Activated CD4-positive, alpha-beta T cell treated with anti-CD3 and anti-CD28 coated beads, Interleukin-2, amount 10 ng/mL, durations not matched to agents 24 days and 14 days (primary cell): ENCODE measurements around the gene MTHFS. TPM values are rescaled to one million over a fixed set of nuclear protein-coding genes. Genes with fewer than 3 reads are reported as not detected.
A peak's percentile ranks its signal among the peaks of the same experiment; 100 is the strongest.

Source experiments
- DNase-seq: peaks from one replicate; pipeline ENCODE4 v3.0.0; 2022
- H3K27ac Mint-ChIP-seq: one replicate; pipeline ENCODE4 v1.8.0; 2022; ENCODE audit warnings: mild to moderate bottlenecking, mixed read lengths
- H3K27me3 Mint-ChIP-seq: one replicate; pipeline ENCODE4 v1.8.0; 2022; ENCODE audit warnings: mixed read lengths
- H3K36me3 Mint-ChIP-seq: one replicate; pipeline ENCODE4 v1.8.0; 2022; ENCODE audit warnings: low read depth, mild to moderate bottlenecking, mixed read lengths
- H3K4me1 Mint-ChIP-seq: one replicate; pipeline ENCODE4 v1.8.0; 2021; ENCODE audit warnings: mixed read lengths
- H3K4me3 Mint-ChIP-seq: one replicate; pipeline ENCODE4 v1.8.0; 2022; ENCODE audit warnings: mild to moderate bottlenecking, moderate library complexity, mixed read lengths
- H3K9me3 Mint-ChIP-seq: one replicate; pipeline ENCODE4 v1.8.0; 2021; ENCODE audit warnings: mixed read lengths
- intact Hi-C: fragments of 100-400 bp; cut with micrococcal nuclease; formaldehyde crosslinking; loops from one replicate; pipeline ENCODE4 v1.15.1; 2023
- total RNA-seq: library from RNA; stranded (reverse); gene quantifications from 2 replicates; pipeline ENCODE4 v1.2.3, GENCODE V29; 2022

MTHFS gene
- total RNA-seq, 1 donor from 2014 or later, result 34.5 TPM

- no peak for DNase-seq
- Mint-ChIP-seq H3K27ac (no peak overlapping the region), H3K36me3 (peaks cover 81% of the 10 kb centered on the region), H3K9me3 (peaks cover 7% of the 10 kb centered on the region), H3K4me1 (peaks cover 12% of the 10 kb centered on the region), H3K27me3 (no peaks in the 10 kb centered on the region), H3K4me3 (no peak overlapping the region)
- intact Hi-C loops, result loop anchor here (10.0 kb wide), 1 partner anchor 57 kb away; no protein-coding TSS in a partner anchor
Observed at GRCh38 chr15:79881668-79882067, 15.1 kb downstream of the MTHFS start.

GRCh38 chr15:79881254-79881653, 15.6 kb downstream of the MTHFS start:
- Mint-ChIP-seq H3K27ac (no peak overlapping the region), H3K36me3 (peaks cover 83% of the 10 kb centered on the region), H3K4me1 (peaks cover 12% of the 10 kb centered on the region), H3K9me3 (peaks cover 7% of the 10 kb centered on the region), H3K27me3 (no peaks in the 10 kb centered on the region), H3K4me3 (no peak overlapping the region)
- DNase-seq, result no peak
- intact Hi-C loops, result loop anchor here (10.0 kb wide), 1 partner anchor 56 kb away; no protein-coding TSS in a partner anchor

- Mint-ChIP-seq H3K27me3 (no peaks in the 10 kb centered on the region), H3K36me3 (peaks cover 90% of the 10 kb centered on the region)
- intact Hi-C loops, result no loop called here
Observed at GRCh38 chr15:79878078-79878705, 18.6 kb downstream of the MTHFS start.

GRCh38 chr15:79875213-79875612, 21.6 kb downstream of the MTHFS start:
- Mint-ChIP-seq H3K27ac (no peak overlapping the region), H3K36me3 (peaks cover 88% of the 10 kb centered on the region), H3K9me3 (peaks cover 24% of the 10 kb centered on the region), H3K4me3 (no peak overlapping the region), H3K4me1 (peaks cover 13% of the 10 kb centered on the region), H3K27me3 (no peaks in the 10 kb centered on the region)
- no peak for DNase-seq
- intact Hi-C loops, result no loop called here

More at GRCh38 chr15:79878078-79878705, 18.6 kb downstream of the MTHFS start:
- peaks cover 6% of the 10 kb centered on the region for H3K4me1 Mint-ChIP-seq
- peaks cover 18% of the 10 kb centered on the region for H3K9me3 Mint-ChIP-seq
- no peak for DNase-seq
- no peak overlapping the region for H3K27ac Mint-ChIP-seq
- H3K4me3 Mint-ChIP-seq, result no peak overlapping the region

DNA sequence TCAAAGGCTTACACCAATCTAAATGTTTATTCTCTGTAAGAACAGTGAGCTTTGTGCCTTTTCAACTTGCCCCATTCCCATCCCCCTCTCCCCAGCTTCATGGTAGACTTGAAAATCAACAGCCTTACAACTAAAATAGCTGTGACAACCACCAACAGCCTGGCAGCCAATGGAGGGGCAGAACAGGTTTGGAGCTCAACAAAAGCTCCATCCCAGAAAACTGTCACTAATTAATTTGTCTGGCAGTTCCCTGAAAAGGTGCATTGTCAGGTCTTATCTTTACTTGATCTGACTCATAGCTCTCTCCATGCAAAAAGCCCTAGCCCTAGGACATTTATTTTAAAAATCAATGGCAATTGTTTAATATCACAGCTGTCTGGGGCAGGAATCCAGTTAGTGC, 22.6 kb downstream of the MTHFS start:
- Mint-ChIP-seq H3K4me3 (no peak overlapping the region), H3K27me3 (no peaks in the 10 kb centered on the region), H3K9me3 (peaks cover 24% of the 10 kb centered on the region), H3K36me3 (peaks cover 82% of the 10 kb centered on the region), H3K4me1 (peaks cover 13% of the 10 kb centered on the region), H3K27ac (no peak overlapping the region)
- no peak for DNase-seq
- intact Hi-C loops, result no loop called here

DNA sequence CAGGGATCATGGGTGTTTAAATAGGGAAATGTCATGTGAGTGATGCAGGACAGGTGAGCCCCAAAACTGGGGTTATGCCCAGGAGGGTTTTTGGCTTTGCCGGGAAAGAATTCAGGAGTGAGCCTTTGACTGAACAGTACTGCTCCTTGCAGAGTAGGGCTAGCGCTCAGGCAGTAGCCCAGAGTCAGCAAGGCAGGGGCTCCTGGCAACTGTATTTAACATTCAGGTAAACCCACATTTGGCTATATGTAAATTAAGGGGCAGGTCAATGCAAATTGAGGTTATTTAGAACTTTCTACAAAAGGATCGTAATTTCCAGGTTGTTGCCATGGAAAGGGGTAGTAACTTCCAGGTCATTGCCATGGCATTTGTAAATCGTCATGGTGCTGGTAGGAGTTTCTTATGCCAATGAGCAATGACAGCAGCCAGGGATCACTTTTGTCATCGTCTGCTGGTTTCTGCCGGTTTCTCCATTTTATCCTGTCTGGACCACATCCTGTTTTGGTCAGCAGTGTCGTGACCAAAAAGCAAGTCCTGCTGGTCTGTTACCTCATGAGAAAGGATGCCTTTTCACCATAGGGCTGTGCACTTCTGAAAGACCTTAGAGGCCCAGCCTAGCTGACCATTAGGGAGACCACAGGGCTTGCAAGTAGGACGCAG, 24.3 kb downstream of the MTHFS start:
- Mint-ChIP-seq H3K4me3 (no peak overlapping the region), H3K9me3 (peaks cover 18% of the 10 kb centered on the region), H3K36me3 (peaks cover 75% of the 10 kb centered on the region), H3K27me3 (no peaks in the 10 kb centered on the region), H3K4me1 (peaks cover 13% of the 10 kb centered on the region), H3K27ac (peak overlapping the region; percentile 51)
- DNase-seq, result peak; percentile 83
- intact Hi-C loops, result no loop called here

DNA sequence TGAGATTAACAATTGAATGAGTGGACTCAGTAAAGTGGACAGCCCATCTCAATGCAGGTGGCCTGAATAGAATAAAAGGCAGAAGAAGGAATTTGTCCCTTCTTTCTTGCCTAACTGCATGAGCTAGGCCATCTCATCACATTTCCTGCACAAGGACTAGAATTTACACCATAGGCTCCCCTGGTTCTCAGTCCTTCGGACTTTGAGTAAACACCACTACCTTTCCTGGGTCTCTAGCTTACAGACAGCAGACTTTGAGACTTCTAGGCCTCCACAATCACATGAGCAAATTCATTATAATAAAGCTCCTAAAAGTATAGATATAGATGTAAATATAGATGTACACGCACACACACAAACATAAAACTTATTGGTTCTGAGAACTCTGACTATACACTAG, 28.3 kb downstream of the MTHFS start:
- DNase-seq, result no peak
- no peaks in the 10 kb centered on the region for H3K27me3 Mint-ChIP-seq
- H3K4me3 Mint-ChIP-seq, result no peak overlapping the region
- peaks cover 13% of the 10 kb centered on the region for H3K4me1 Mint-ChIP-seq
- H3K27ac Mint-ChIP-seq, result no peak overlapping the region
- intact Hi-C loops, result no loop called here
- peaks cover 7% of the 10 kb centered on the region for H3K9me3 Mint-ChIP-seq
- H3K36me3 Mint-ChIP-seq, result peaks cover 48% of the 10 kb centered on the region

DNA sequence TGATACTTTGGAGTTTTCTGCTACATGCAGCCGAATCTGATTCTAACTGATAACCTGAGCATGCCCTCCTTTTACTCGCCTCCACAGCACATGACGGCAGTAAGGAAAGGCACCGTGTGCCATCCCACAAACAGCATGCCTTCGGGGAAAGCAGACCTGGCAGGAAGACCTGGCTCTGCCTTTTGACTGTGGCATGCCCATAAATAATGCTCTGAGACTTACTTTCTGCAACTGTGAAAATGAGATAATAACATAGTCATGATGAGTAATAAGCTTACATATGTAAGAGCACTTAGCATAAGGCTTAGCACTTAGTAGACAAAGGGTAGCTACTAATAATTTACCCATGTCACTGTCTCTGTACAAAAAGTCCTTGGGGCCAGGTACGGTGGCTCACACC, 32.9 kb downstream of the MTHFS start:
- no peaks in the 10 kb centered on the region for H3K27me3 Mint-ChIP-seq
- peaks cover 28% of the 10 kb centered on the region for H3K36me3 Mint-ChIP-seq
- H3K4me1 Mint-ChIP-seq, result peaks cover under 1% of the 10 kb centered on the region
- H3K4me3 Mint-ChIP-seq, result no peak overlapping the region
- H3K27ac Mint-ChIP-seq, result no peak overlapping the region
- DNase-seq, result no peak
- no peaks in the 10 kb centered on the region for H3K9me3 Mint-ChIP-seq
- intact Hi-C loops, result no loop called here

DNA sequence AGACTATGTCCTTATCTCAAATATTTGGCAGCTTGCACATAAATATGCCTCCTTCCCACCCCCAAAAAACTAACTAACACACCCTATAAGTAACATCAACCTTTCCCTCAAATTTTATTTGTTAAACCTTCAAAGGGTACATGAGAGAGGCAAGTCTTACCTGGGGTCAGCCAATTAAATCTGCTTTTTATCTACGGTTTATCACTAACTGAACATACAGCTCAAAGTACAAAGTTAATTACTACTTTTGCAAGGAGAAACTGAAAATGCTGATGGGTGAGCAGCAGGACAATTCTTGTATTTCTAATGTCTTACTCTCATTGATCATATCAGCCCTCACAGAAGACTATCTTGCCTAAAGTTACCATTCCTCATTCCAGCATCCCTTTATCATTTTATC, 34.6 kb downstream of the MTHFS start:
- no peak overlapping the region for H3K27ac Mint-ChIP-seq
- H3K9me3 Mint-ChIP-seq, result no peaks in the 10 kb centered on the region
- intact Hi-C loops, result no loop called here
- DNase-seq, result no peak
- no peak overlapping the region for H3K4me3 Mint-ChIP-seq
- H3K27me3 Mint-ChIP-seq, result no peaks in the 10 kb centered on the region
- H3K36me3 Mint-ChIP-seq, result peaks cover 20% of the 10 kb centered on the region
- H3K4me1 Mint-ChIP-seq, result peaks cover 4% of the 10 kb centered on the region

DNA sequence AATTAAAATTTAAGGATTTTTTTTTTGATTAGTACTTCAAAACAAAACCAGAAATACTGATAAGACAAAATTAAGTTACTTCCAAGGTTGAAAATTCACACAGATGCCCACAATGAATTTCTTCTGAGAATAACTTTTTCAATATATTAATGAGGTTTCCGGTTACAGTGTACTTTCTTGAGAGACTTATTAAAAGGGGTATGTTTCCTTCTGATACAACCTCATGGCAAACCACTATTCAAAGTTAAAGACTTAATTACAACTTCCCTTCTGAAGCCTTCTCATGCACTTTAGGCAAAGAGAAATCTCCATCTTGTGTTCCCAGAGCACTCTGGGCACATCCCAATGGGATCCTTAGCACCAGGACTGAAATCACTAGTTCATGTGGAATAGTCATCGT, 36.2 kb downstream of the MTHFS start:
- H3K4me1 Mint-ChIP-seq, result peaks cover 4% of the 10 kb centered on the region
- peaks cover 13% of the 10 kb centered on the region for H3K36me3 Mint-ChIP-seq
- H3K9me3 Mint-ChIP-seq, result no peaks in the 10 kb centered on the region
- no peak for DNase-seq
- H3K4me3 Mint-ChIP-seq, result no peak overlapping the region
- intact Hi-C loops, result no loop called here
- H3K27me3 Mint-ChIP-seq, result no peaks in the 10 kb centered on the region
- H3K27ac Mint-ChIP-seq, result no peak overlapping the region

DNA sequence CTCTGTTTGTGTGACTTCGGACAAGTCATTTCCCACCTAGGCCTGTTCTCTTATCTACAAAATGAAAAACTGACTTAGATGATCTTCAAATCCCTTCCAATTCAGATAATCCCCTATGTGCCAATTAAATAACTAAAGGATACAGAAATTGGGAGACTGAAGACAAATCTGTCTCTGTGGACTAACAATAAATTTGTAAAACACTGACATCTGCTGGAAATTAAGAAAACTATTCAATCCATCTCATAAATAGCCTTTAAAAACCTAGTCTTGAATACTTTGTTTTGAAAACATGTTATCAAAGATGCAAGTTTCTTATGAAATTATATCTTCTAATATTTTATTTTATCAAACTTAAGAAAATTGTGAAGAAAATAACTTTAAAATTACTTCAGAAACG, 38.3 kb downstream of the MTHFS start:
- Mint-ChIP-seq H3K4me1 (peaks cover 7% of the 10 kb centered on the region), H3K9me3 (no peaks in the 10 kb centered on the region), H3K27ac (no peak overlapping the region), H3K4me3 (no peak overlapping the region), H3K36me3 (peaks cover 15% of the 10 kb centered on the region), H3K27me3 (no peaks in the 10 kb centered on the region)
- intact Hi-C loops, result loop anchor here (5.0 kb wide), 2 partner anchors 134 to 476 kb away; no protein-coding TSS in a partner anchor
- no peak for DNase-seq

DNA sequence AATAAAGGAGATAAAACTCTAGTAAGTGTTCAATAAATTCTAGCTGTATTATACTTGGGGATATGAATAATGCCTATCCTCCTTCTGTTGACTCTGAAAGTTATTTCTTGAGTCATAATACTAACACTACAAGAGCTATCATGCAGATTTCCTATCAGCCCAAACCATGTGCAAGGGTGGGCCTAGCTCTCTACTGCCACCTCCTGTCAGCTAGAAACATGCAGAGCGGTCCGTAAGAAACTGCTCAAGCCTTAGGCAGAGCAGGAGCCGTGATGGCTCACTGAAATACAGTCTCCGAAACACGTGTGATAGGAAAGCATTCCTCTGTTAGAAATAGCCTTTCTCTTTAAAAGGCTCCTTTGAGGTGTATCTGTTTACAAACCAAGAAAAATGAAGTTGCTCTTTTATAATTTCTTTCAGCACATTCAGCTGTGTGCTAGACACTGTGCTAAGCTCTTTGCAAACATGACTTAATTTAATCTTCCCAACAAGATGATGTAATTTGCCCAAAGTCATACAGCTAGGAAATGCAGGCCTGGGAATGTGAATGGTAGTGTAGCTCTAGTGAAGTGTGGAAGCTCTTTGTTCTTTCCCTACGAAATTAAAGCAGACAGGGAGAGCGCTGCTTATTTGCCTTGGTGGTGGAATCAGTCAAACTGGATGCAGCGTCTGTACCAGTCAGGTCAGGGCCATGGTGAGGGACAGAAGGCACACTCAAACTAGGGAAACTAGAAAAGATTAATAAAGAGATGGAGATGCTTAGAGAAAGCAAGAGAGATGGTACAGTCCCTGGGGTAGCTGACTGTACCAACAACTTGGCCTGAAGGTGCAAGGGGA, 43.1 kb downstream of the MTHFS start:
- H3K27me3 Mint-ChIP-seq, result no peaks in the 10 kb centered on the region
- DNase-seq, result peak; percentile 88
- no peaks in the 10 kb centered on the region for H3K9me3 Mint-ChIP-seq
- H3K27ac Mint-ChIP-seq, result no peak overlapping the region
- peaks cover 5% of the 10 kb centered on the region for H3K4me1 Mint-ChIP-seq
- intact Hi-C loops, result no loop called here
- H3K4me3 Mint-ChIP-seq, result no peak overlapping the region
- H3K36me3 Mint-ChIP-seq, result peaks cover 13% of the 10 kb centered on the region

DNA sequence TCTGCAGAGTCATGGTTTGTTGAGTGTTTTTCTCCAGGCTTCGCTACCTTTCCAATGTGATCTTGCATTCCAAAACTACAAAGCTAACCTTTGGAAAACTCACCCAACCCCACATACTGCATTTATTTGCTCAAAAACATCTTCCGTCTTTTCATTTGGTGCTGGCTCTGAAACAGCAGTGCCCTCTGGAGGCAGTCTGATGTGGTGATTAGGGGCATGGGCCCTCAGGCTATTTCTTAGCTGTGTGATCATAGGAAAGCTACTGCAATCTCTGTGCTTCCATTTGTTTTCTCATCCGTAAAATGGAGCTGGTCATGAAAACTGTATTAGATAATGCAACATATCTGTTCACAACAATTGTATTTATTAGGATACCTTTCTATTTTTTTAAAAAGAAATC, 47.0 kb downstream of the MTHFS start:
- H3K27ac Mint-ChIP-seq, result no peak overlapping the region
- intact Hi-C loops, result no loop called here
- peaks cover 21% of the 10 kb centered on the region for H3K36me3 Mint-ChIP-seq
- H3K9me3 Mint-ChIP-seq, result no peaks in the 10 kb centered on the region
- H3K27me3 Mint-ChIP-seq, result no peaks in the 10 kb centered on the region
- H3K4me3 Mint-ChIP-seq, result no peak overlapping the region
- H3K4me1 Mint-ChIP-seq, result peaks cover 3% of the 10 kb centered on the region
- peak; percentile 69 for DNase-seq

GRCh38 chr15:79846539-79846938, 50.3 kb downstream of the MTHFS start:
- no peak for DNase-seq
- no peak overlapping the region for H3K4me3 Mint-ChIP-seq
- no peaks in the 10 kb centered on the region for H3K27me3 Mint-ChIP-seq
- peaks cover 26% of the 10 kb centered on the region for H3K36me3 Mint-ChIP-seq
- H3K4me1 Mint-ChIP-seq, result peaks cover 2% of the 10 kb centered on the region
- H3K27ac Mint-ChIP-seq, result no peak overlapping the region
- intact Hi-C loops, result no loop called here
- no peaks in the 10 kb centered on the region for H3K9me3 Mint-ChIP-seq
